Measurements from ENCODE around the gene GSTO2.

Gene GSTO2

DNA sequence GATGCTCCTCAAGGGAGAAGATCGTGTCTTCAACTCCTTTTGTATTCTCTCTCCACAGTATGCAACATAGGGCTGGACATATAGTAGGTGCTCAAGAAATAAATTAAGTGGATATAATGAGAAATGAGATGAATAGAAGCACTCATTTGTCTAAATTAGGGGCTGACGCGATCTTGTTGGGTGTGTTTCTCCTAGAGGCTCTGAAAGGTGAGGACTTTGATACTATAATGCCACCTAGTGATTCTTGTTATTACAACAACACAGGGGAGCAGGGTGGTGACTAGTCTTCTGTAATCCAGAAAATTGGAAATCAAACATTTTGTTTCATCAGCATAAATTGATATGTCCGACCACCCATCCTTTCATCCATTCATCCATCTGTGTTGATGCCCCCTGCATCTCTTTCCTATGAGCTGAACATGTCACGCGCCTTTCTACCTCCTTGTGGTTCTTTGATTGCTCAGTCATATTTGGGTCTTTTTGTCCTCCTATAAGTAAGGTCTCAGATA, 81.2 kb downstream of the GSTO2 start:
- Histone ChIP-seq H3K9ac (ENCODE audit: low read depth, low read length, poor library complexity, severe bottlenecking) (no peak overlapping the region), H3K4me3 (ENCODE audit: low read length, poor library complexity, severe bottlenecking) (no peak overlapping the region), H3K27me3 (ENCODE audit: insufficient read depth, low read length, poor library complexity, severe bottlenecking) (no peaks in the 10 kb centered on the region), H3K79me2 (ENCODE audit: insufficient read depth, low read length) (no peaks in the 10 kb centered on the region), H3K9me3 (ENCODE audit: insufficient read depth, low read depth, low read length) (no peaks in the 10 kb centered on the region), H3K36me3 (ENCODE audit: insufficient read depth, low read length) (no peaks in the 10 kb centered on the region), H3K4me1 (ENCODE audit: insufficient read depth, low read length, poor library complexity, severe bottlenecking) (peaks cover 24% of the 10 kb centered on the region), H3F3A (ENCODE audit: low read depth) (no peaks in the 10 kb centered on the region), H4K20me1 (ENCODE audit: insufficient read depth, low read length, poor library complexity, severe bottlenecking) (no peaks in the 10 kb centered on the region), H2AFZ (ENCODE audit: low read length) (no peak overlapping the region), H3K4me2 (ENCODE audit: low read depth, low read length, poor library complexity, severe bottlenecking) (no peak overlapping the region), H3K9me2 (replicated peaks; ENCODE audit: low read depth, low read length) (no peaks in the 10 kb centered on the region)
- no peak for TF ChIP-seq EZH2phosphoT487 (IDR thresholded peaks at IDR 0.05; ENCODE audit: borderline replicate concordance)
- TF ChIP-seq, protein P1, sequence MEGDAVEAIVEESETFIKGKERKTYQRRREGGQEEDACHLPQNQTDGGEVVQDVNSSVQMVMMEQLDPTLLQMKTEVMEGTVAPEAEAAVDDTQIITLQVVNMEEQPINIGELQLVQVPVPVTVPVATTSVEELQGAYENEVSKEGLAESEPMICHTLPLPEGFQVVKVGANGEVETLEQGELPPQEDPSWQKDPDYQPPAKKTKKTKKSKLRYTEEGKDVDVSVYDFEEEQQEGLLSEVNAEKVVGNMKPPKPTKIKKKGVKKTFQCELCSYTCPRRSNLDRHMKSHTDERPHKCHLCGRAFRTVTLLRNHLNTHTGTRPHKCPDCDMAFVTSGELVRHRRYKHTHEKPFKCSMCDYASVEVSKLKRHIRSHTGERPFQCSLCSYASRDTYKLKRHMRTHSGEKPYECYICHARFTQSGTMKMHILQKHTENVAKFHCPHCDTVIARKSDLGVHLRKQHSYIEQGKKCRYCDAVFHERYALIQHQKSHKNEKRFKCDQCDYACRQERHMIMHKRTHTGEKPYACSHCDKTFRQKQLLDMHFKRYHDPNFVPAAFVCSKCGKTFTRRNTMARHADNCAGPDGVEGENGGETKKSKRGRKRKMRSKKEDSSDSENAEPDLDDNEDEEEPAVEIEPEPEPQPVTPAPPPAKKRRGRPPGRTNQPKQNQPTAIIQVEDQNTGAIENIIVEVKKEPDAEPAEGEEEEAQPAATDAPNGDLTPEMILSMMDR (conservative IDR thresholded peaks at IDR 0.05; ENCODE audit: low read length) = peak; percentile 81

DNA sequence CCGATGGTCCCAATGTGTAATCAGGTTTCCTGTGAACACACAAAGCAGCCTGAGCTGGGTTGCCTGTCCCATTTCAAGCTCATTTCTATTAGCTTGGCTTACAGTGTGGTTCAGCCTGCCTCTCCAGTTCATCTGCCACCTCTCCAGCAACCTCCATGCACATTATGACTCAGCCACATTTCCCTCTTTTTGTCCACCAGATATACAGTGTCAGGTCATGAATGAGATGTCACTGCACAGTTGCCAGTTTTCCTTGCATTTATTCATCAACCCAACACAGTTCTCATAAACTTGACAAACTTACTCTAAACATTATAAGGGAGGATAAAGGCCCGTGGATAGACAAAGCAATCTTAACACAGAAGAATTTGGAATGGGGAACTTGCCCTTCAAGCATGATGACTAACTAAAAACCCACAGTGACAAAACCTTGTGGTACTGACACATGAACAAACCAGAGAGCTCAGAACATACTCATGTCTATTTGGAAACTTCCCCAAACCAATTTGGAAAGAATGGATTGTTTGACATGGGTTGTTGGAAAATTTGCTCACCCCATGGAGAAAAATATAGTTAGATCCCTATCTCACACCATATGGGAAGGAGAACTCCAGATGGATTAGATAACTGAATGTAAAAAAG, 82.2 kb downstream of the GSTO2 start:
- peaks cover 24% of the 10 kb centered on the region for H3K4me1 ChIP-seq (ENCODE audit: insufficient read depth, low read length, poor library complexity, severe bottlenecking)
- H3K4me3 ChIP-seq (ENCODE audit: low read length, poor library complexity, severe bottlenecking) = peak overlapping the region; percentile 54
- no peaks in the 10 kb centered on the region for H3F3A ChIP-seq (ENCODE audit: low read depth)
- H3K27me3 ChIP-seq (ENCODE audit: insufficient read depth, low read length, poor library complexity, severe bottlenecking) = no peaks in the 10 kb centered on the region
- no peaks in the 10 kb centered on the region for H3K9me3 ChIP-seq (ENCODE audit: insufficient read depth, low read depth, low read length)
- no peaks in the 10 kb centered on the region for H3K9me2 ChIP-seq (replicated peaks; ENCODE audit: low read depth, low read length)
- H3K36me3 ChIP-seq (ENCODE audit: insufficient read depth, low read length) = no peaks in the 10 kb centered on the region
- no peak overlapping the region for H3K9ac ChIP-seq (ENCODE audit: low read depth, low read length, poor library complexity, severe bottlenecking)
- no peaks in the 10 kb centered on the region for H4K20me1 ChIP-seq (ENCODE audit: insufficient read depth, low read length, poor library complexity, severe bottlenecking)
- TF ChIP-seq EZH2phosphoT487 (IDR thresholded peaks at IDR 0.05; ENCODE audit: borderline replicate concordance) = no peak
- TF ChIP-seq, protein P1 (conservative IDR thresholded peaks at IDR 0.05; ENCODE audit: low read length) = no peak
- no peak overlapping the region; the same call in 1 of the 2 replicates for H2AFZ ChIP-seq (ENCODE audit: low read length)
- H3K4me2 ChIP-seq (ENCODE audit: low read depth, low read length, poor library complexity, severe bottlenecking) = peak overlapping the region; percentile 77
- no peaks in the 10 kb centered on the region for H3K79me2 ChIP-seq (ENCODE audit: insufficient read depth, low read length)

DNA sequence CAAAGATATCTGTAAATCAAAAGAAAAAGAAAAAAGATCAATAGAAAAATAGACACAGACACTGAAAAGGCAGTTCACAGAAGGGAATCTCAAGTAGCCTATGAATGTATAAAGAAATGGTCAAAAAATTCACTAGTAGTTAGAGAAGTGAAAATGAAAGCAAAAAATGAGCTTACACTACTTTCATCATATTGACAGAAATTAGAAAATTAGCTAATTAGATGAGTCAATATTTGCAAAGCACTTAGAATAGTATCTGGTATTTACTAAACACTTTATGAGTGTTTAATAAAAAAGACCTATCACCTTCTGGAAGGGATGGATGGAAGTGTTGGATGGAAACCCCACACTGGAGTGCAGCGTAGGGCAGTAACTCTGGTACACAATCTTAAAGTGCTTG, 82.9 kb downstream of the GSTO2 start:
- peak overlapping the region; percentile 44 for H2AFZ ChIP-seq (ENCODE audit: low read length)
- peak overlapping the region; percentile 77 for H3K4me2 ChIP-seq (ENCODE audit: low read depth, low read length, poor library complexity, severe bottlenecking)
- H3K9ac ChIP-seq (ENCODE audit: low read depth, low read length, poor library complexity, severe bottlenecking) = no peak overlapping the region

More for the DNA sequence above, 82.9 kb downstream of the GSTO2 start:
- H3F3A ChIP-seq (ENCODE audit: low read depth) = no peaks in the 10 kb centered on the region
- TF ChIP-seq EZH2phosphoT487 (IDR thresholded peaks at IDR 0.05; ENCODE audit: borderline replicate concordance) = no peak
- TF ChIP-seq, protein P1 (conservative IDR thresholded peaks at IDR 0.05; ENCODE audit: low read length) = no peak
- no peaks in the 10 kb centered on the region for H4K20me1 ChIP-seq (ENCODE audit: insufficient read depth, low read length, poor library complexity, severe bottlenecking)
- H3K4me1 ChIP-seq (ENCODE audit: insufficient read depth, low read length, poor library complexity, severe bottlenecking) = peaks cover 24% of the 10 kb centered on the region
- H3K79me2 ChIP-seq (ENCODE audit: insufficient read depth, low read length) = no peaks in the 10 kb centered on the region
- no peaks in the 10 kb centered on the region for H3K36me3 ChIP-seq (ENCODE audit: insufficient read depth, low read length)
- no peaks in the 10 kb centered on the region for H3K9me2 ChIP-seq (replicated peaks; ENCODE audit: low read depth, low read length)
- H3K4me3 ChIP-seq (ENCODE audit: low read length, poor library complexity, severe bottlenecking) = peak overlapping the region; percentile 54
- H3K9me3 ChIP-seq (ENCODE audit: insufficient read depth, low read depth, low read length) = no peaks in the 10 kb centered on the region
- H3K27me3 ChIP-seq (ENCODE audit: insufficient read depth, low read length, poor library complexity, severe bottlenecking) = no peaks in the 10 kb centered on the region

All from Loucy (cell line).